Fibroblast of skin of back (primary cell): ENCODE results near the gene ERRFI1.

Experiments
- DNase-seq: peaks from one replicate; pipeline ENCODE4 v3.0.0-alpha.2; 2013

Gene ERRFI1

GRCh38 chr1:8002921-8003320 lies 23.2 kb downstream of the ERRFI1 start:
- DNase-seq = no peak

- DNase-seq = no peak
Measured at GRCh38 chr1:8002329-8002910, 23.7 kb downstream of the ERRFI1 start.

- no peak for DNase-seq
Measured at GRCh38 chr1:7995437-7995836, 30.7 kb downstream of the ERRFI1 start.

GRCh38 chr1:7994827-7995226 lies 31.3 kb downstream of the ERRFI1 start:
- DNase-seq = no peak

GRCh38 chr1:7993593-7994479 lies 32.3 kb downstream of the ERRFI1 start:
- peak; percentile 83 for DNase-seq

- DNase-seq = no peak
Measured at GRCh38 chr1:7992885-7993284, 33.2 kb downstream of the ERRFI1 start.

GRCh38 chr1:7991504-7992440 lies 34.3 kb downstream of the ERRFI1 start:
- DNase-seq = no peak

GRCh38 chr1:7989762-7990428 lies 36.2 kb downstream of the ERRFI1 start:
- peak; percentile 13 for DNase-seq

GRCh38 chr1:7988576-7988975 lies 37.5 kb downstream of the ERRFI1 start:
- DNase-seq = no peak

GRCh38 chr1:7987528-7987927 lies 38.6 kb downstream of the ERRFI1 start:
- no peak for DNase-seq

- no peak for DNase-seq
Measured at GRCh38 chr1:7985851-7986612, 40.1 kb downstream of the ERRFI1 start.

- no peak for DNase-seq
Measured at GRCh38 chr1:7984811-7985210, 41.3 kb downstream of the ERRFI1 start.

GRCh38 chr1:7983086-7983778 lies 42.9 kb downstream of the ERRFI1 start:
- DNase-seq = no peak

- DNase-seq = no peak
Measured at GRCh38 chr1:7980984-7981383, 45.1 kb downstream of the ERRFI1 start.

- DNase-seq = peak; percentile 68
Measured at GRCh38 chr1:7975212-7975865, 50.8 kb downstream of the ERRFI1 start.

- DNase-seq = no peak
Measured at GRCh38 chr1:7973086-7973485, 53.0 kb downstream of the ERRFI1 start.

- DNase-seq = no peak
Measured at GRCh38 chr1:7972285-7972684, 53.8 kb downstream of the ERRFI1 start.

GRCh38 chr1:7971024-7971423 lies 55.1 kb downstream of the ERRFI1 start:
- DNase-seq = no peak

- no peak for DNase-seq
Measured at GRCh38 chr1:7970246-7970645, 55.9 kb downstream of the ERRFI1 start.

GRCh38 chr1:7967651-7968050 lies 58.5 kb downstream of the ERRFI1 start:
- no peak for DNase-seq

GRCh38 chr1:7967196-7967595 lies 58.9 kb downstream of the ERRFI1 start:
- no peak for DNase-seq
